Activated CD4-positive, alpha-beta T cell treated with anti-CD3 and anti-CD28 coated beads, Interleukin-2, amount 50 U/mL, for 48 hours (primary cell): ENCODE data around the gene ZNF367.
A peak's percentile ranks its signal among the peaks of the same experiment; 100 is the strongest.

ENCODE experiments used
- DNase-seq, 2 experiments: peaks; one replicate each; pipeline ENCODE4 v3.0.0-alpha.2; 2020

The ZNF367 gene

GRCh38 chr9:96436063-96436455, 17.9 kb upstream of the ZNF367 start:
- DNase-seq = no peak

DNA sequence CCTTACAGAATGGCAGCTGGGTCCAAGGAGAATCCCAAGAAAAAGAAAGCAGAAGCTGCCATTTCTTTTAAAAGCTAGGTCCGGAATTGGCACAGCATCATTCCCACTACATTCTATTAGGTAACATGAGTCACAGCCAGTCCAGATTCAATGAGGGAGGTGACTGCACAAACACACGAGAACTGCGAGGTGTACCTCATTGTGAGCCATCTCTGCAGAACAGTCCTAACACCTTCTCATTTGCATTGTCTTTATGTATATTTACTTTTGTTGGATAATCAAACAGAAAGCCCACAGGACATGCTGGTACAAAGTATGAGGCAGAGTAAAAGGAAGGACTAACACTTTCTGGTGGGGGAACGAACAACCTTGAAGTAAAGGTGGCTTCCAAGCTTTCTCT, 17.2 kb upstream of the ZNF367 start:
- DNase-seq = no peak

GRCh38 chr9:96430377-96430776, 12.2 kb upstream of the ZNF367 start:
- DNase-seq = no peak

- DNase-seq = no peak
These were observed 11.6 kb upstream of the ZNF367 start for GRCh38 chr9:96429732-96430131.

GRCh38 chr9:96425500-96426169, 7.5 kb upstream of the ZNF367 start:
- no peak for DNase-seq

DNA sequence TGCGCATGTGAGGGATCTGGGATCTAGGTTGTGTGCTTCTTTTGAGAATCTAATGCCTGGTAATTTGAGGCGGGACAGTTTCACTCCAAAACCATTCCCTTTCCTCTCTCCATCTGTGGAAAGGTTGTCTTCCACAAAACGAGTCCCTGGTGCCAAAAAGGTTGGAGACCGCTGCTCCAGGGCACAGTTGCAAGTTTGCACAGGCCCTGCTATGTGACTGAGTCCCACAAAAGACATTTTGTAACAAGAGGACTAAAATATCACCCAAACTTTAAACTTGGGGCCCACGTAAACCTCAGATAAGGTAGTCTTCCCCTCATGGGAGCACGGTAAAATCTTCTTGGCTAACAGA, 5.8 kb upstream of the ZNF367 start:
- DNase-seq = no peak

DNA sequence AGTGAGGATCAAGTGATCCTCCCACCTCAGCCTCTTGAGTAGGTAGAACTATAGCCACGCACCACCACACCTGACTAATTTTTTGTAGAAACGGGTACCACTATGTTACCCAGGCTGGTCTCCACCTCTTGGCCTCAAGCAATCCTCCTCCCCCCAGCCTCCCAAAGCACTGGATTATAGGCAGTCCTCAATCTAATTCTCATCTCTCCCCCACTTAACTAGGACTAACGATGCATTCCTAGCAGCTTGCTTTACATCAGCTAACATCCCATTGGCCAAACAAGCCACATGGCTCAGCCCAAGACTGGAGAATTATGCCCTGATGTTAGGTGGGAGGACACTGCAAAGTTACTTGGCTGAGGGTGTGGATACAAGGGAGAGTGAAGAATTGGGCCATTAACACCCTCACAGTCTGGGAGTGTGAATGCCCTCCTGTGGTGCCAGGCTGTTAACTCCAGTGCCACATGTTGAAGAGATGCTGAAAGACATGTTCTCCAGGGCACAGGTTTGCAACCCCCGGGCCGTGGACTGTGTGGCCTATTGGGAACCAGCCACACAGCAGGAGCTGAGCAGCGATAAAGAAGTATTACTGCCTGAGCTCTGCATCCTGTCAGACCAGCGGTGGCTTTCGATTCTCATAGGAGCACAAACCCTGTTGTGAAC, 5.3 kb upstream of the ZNF367 start:
- no peak for DNase-seq

GRCh38 chr9:96420468-96421219, 2.5 kb upstream of the ZNF367 start:
- DNase-seq = peak in 1 of 2 experiments; percentile 36

DNA sequence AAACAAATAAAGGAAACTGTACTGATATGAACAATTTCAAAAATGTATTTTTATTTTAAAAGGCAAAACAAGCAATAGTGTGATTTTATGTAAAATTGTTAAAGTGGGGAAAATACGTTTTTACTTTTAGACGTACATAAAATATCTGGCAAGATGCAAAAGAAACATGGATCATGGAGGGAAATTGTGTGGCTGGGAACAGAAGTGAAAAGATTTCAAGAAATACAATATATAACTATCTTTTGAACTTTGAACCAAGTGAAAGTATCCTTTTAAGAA, 1.5 kb upstream of the ZNF367 start:
- DNase-seq = no peak

DNA sequence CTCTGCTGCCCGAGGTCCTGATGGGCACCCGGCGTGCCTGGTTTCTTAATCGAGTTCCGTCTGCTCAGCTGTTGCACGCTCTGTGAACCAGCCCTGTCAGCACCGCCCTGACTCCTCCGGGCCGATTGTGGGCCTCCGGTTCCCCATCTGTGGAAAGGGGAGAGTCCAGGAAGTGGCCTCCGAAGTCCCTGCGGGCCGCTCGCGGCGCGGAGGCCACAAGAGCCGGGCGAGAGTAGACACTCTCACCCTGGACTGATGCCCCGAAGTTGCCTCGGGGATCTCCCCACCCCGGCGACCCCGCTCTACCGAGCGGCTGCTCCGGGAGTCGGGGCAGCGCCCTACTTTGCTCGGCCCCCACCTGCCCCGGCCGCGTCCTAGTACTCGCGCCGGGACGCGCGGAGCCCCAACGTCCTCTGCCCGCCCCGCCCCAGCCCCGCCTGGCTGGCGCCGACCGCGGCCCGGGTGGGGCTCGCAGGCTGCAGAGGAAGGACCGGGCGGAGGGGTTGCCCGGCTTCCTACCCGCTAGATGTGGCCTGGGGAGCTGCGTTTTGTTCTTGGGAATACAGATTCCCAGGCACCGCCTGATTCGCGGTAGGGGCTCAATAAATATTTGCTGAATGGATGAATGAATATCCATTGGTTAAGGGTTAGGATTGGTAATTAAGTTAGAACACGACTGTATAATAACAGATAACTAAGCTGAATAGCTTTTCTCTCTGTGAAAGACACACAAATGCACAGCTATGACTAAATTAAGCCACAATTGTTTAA, 935 bp upstream of the ZNF367 start:
- DNase-seq = peak; percentile 66 to 73

GRCh38 chr9:96417661-96418082, 498 bp downstream of the ZNF367 start:
- peak; percentile 31 to 35 for DNase-seq

GRCh38 chr9:96417051-96417586, 1.1 kb downstream of the ZNF367 start:
- peak; percentile 91 to 92 for DNase-seq

- DNase-seq = no peak
These were observed 4.6 kb downstream of the ZNF367 start for GRCh38 chr9:96413302-96414221.

GRCh38 chr9:96412174-96412913, 5.8 kb downstream of the ZNF367 start:
- DNase-seq = no peak

DNA sequence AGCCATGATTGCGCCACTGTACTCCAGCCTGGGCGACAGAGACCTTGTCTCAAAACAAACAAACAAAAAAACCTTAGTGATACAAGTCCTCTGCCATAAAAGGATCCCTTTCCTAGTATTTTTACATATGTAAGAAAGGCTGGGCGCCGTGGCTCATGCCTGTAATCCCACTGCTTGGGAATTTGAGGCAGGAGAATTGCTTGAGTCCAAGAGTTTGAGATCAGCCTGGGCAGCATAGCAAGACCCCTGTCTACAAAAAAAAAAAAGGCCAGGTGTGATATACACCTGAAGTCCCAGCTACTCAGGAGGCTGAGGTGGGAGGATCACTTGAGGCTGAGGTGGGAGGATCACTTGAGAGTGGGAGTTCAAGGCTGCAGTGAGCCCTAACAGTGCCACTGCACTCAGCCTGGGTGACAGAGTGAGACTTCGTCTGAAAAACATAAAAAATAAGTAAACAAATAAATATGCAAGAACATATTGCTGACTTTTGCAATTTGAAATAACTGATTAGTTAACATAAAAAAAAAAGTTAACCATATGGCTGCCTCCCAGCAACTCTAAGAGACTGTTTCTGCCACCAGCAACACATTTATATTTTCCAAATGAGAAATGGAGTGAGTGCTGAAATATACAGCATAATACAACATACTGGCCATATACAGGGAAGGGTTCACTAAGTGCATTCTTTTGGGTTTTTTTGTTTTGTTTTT, 6.9 kb downstream of the ZNF367 start:
- no peak for DNase-seq

DNA sequence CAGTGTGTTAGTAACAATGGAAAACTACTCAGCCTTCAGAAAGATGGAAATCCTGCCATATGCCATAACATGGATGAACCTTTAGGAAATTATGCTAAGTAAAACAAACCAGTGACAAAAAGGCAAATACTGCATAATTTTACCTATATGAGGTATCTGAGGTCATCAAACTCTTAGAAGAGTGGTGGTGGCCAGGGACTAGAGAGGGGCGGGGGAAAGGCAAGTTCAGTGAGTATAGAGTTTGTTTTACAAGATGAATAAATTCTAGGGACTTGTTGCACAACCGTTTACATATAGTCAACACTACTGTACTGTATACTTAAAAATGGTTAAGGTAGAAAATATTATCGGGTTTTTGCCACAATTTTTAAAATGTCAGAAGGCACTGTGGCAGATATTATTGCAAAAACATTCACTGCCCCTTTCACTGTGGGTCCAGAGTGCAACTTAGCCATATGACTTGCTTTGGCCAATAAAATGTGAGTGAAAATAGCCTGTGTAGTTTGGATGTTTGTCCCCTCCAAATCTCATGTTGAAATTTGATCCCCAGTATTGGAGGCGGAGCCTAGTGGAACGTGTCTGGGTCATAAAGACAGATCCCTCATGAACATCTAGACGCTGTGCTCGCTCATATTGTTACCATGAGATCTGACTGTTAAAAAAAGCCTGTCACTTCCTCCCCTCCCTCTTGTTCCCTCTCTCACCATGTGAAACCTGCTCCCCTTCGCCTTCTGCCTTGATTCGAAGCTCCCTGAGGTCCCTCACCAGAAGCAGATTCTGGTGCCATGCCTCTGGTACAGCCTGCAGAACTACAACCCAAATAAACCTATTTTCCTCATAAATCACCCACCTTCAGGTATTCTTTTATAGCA, 9.5 kb downstream of the ZNF367 start:
- no peak for DNase-seq

GRCh38 chr9:96400132-96400910, 17.8 kb downstream of the ZNF367 start:
- no peak for DNase-seq

DNA sequence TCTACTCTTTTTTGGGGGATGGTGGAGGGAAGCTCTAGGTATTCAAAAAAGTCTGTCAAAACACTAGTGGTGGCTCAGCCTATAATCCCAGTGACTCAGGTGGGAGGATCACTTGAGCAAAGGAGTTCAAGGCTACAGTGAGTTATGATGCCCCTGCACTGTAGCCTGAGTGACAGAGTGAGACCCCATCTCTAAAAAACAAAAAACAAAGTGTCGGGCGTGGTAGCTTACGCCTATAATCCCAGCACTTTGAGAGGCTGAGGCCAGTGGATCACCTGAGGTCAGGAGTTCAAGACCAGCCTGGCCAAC, 18.9 kb downstream of the ZNF367 start:
- no peak for DNase-seq
